ENCODE data around the gene PRR33. TPM values are rescaled to one million over a fixed set of nuclear protein-coding genes. Genes with fewer than 3 reads are reported as not detected.

Gene PRR33
- polyA plus RNA-seq, 2 of the 4 experiments (the other 2 are of a cell fraction), result not detected

- DNase-seq (ENCODE audit: low read depth in 1 of 2, low spot score in 1 of 2), result no peak
- H3K4me3 ChIP-seq, result no peak overlapping the region
- no peaks in the 10 kb centered on the region for H3K4me1 ChIP-seq
- POLR2A ChIA-PET, result no interaction called here
- no peak for FAIRE-seq
- TF ChIP-seq CBX8 (IDR thresholded peaks at IDR 0.05), result no peak
- H3K27ac ChIP-seq, result no peak overlapping the region
- CTCF ChIA-PET, result interaction anchor here (1.0 to 1.6 kb wide), 2 partner anchors 48 to 237 kb away, joined by 4 to 5 read pairs; no protein-coding TSS in a partner anchor
- no peaks in the 10 kb centered on the region for H3K9me3 ChIP-seq
- no peak overlapping the region for H3K4me2 ChIP-seq
- no peak for ATAC-seq
- WGBS (ENCODE audit: missing lambda C conversion rate), result 84% methylated on average over 9 of the region's 9 CpGs
Observed at GRCh38 chr11:1930462-1930830, 38.8 kb upstream of the PRR33 start.

- Histone ChIP-seq H3K4me3 (no peak overlapping the region), H3K4me1 (no peaks in the 10 kb centered on the region), H3K9me3 (no peaks in the 10 kb centered on the region), H3K4me2 (no peak overlapping the region), H3K27ac (no peak overlapping the region)
- POLR2A ChIA-PET, result no interaction called here
- CTCF ChIA-PET, result interaction anchor here (0.7 to 1.6 kb wide), 4 partner anchors 47 to 383 kb away, joined by 3 to 6 read pairs (median 4); no protein-coding TSS in a partner anchor
- ATAC-seq, result no peak
- WGBS (ENCODE audit: missing lambda C conversion rate), result 78% methylated on average over 25 of the region's 25 CpGs
- TF ChIP-seq HES2 (IDR thresholded peaks at IDR 0.05) (no peak), ZFP36 (IDR thresholded peaks at IDR 0.05; ENCODE audit: borderline replicate concordance, partially characterized antibody) (peak; percentile 33)
- FAIRE-seq, result no peak
- no peak for DNase-seq (ENCODE audit: low read depth in 1 of 2, low spot score in 1 of 2)
Observed at GRCh38 chr11:1929621-1930461, 38.1 kb upstream of the PRR33 start.

GRCh38 chr11:1928891-1929541 lies 37.3 kb upstream of the PRR33 start:
- DNase-seq (ENCODE audit: low read depth in 1 of 2, low spot score in 1 of 2) (no peak), FAIRE-seq (no peak), ATAC-seq (no peak)
- no peak overlapping the region for H3K27ac ChIP-seq
- no peaks in the 10 kb centered on the region for H3K4me1 ChIP-seq
- ChIA-PET CTCF (interaction anchor here (0.7 to 1.6 kb wide), 4 partner anchors 47 to 382 kb away, joined by 3 to 6 read pairs (median 4); no protein-coding TSS in a partner anchor), POLR2A (no interaction called here)
- H3K9me3 ChIP-seq, result no peaks in the 10 kb centered on the region
- H3K4me3 ChIP-seq, result no peak overlapping the region
- WGBS (ENCODE audit: missing lambda C conversion rate), result 78% methylated on average over 25 of the region's 35 CpGs
- no peak overlapping the region for H3K4me2 ChIP-seq
- no peak for TF ChIP-seq EP300 (IDR thresholded peaks at IDR 0.05)
- no peak for TF ChIP-seq HMGXB4 (CRISPR knock-in tag; IDR thresholded peaks at IDR 0.05; ENCODE audit: borderline replicate concordance)
- no peak for TF ChIP-seq PHF8 (IDR thresholded peaks at IDR 0.05; ENCODE audit: borderline replicate concordance, low read depth)

- Histone ChIP-seq H3K4me1 (no peaks in the 10 kb centered on the region), H3K27ac (no peak overlapping the region), H3K9me3 (no peaks in the 10 kb centered on the region), H3K4me2 (no peak overlapping the region), H3K4me3 (no peak overlapping the region)
- DNase-seq (ENCODE audit: low read depth in 1 of 2, low spot score in 1 of 2) (no peak), ATAC-seq (peak in 1 of 2 experiments; percentile 33; a peak in 2 of 6 replicates), FAIRE-seq (no peak)
- ChIA-PET CTCF (interaction anchor here (0.7 to 1.5 kb wide), 2 partner anchors 46 to 382 kb away, joined by 3 to 6 read pairs; no protein-coding TSS in a partner anchor), POLR2A (no interaction called here)
- 63% methylated on average over 11 of the region's 13 CpGs for WGBS (ENCODE audit: missing lambda C conversion rate)
- no peak for TF ChIP-seq CBX8 (IDR thresholded peaks at IDR 0.05)
- TF ChIP-seq ATOH8 (CRISPR knock-in tag; IDR thresholded peaks at IDR 0.05; ENCODE audit: low read depth), result no peak
- TF ChIP-seq SREBF2 (IDR thresholded peaks at IDR 0.05), result no peak
- TF ChIP-seq HEYL (CRISPR knock-in tag; IDR thresholded peaks at IDR 0.05), result no peak
- TF ChIP-seq MAX (IDR thresholded peaks at IDR 0.05), result no peak
- TF ChIP-seq JUN (IDR thresholded peaks at IDR 0.05), result no peak
- TF ChIP-seq MAZ (IDR thresholded peaks at IDR 0.05; ENCODE audit: borderline replicate concordance, low read depth, low read length), result no peak
- TF ChIP-seq MYC (IDR thresholded peaks at IDR 0.05; ENCODE audit: borderline replicate concordance, low read length), result no peak
- no peak for TF ChIP-seq REST (IDR thresholded peaks at IDR 0.05)
- no peak for TF ChIP-seq E2F6 (IDR thresholded peaks at IDR 0.05; ENCODE audit: borderline replicate concordance, low read depth)
- no peak for TF ChIP-seq CBX2 (IDR thresholded peaks at IDR 0.05; ENCODE audit: borderline replicate concordance, low read depth)
- no peak for TF ChIP-seq PBX3 (IDR thresholded peaks at IDR 0.05)
- no peak for TF ChIP-seq CHD2 (IDR thresholded peaks at IDR 0.05; ENCODE audit: low read length, partially characterized antibody)
Observed at GRCh38 chr11:1928470-1928890, 36.8 kb upstream of the PRR33 start.

Data from A549 (cell line).